K562 (cell line): Measurements from ENCODE around the gene CGA.

ENCODE experiments used
- CBFB ChIP-seq: sonication (generic); formaldehyde crosslinking; IDR thresholded peaks from 2 replicates; pipeline ENCODE4 v1.4.0; 2020; ENCODE audit warnings: mild to moderate bottlenecking, missing genetic modification reagents
- EP300 ChIP-seq: IDR thresholded peaks from 2 replicates; pipeline ENCODE4 v1.6.1; 2012; ENCODE audit warnings: low read length, improper control_type of control experiment
- HOXB6 ChIP-seq: fragments of 250-450 bp; sonication (Bioruptor Pico); IDR thresholded peaks from 2 replicates; pipeline ENCODE4 v1.5.1; 2022; ENCODE audit warnings: mild to moderate bottlenecking, borderline replicate concordance
- POLR2AphosphoS2 ChIP-seq: IDR thresholded peaks from 2 replicates; pipeline ENCODE4 v1.6.1; 2012; ENCODE audit warnings: low read length, improper control_type of control experiment
- RFX5 ChIP-seq: IDR thresholded peaks from 2 replicates; pipeline ENCODE4 v1.6.1; 2011; ENCODE audit warnings: low read depth, mild to moderate bottlenecking, improper control_type of control experiment, low read length
- SRSF1 ChIP-seq: fragments of 200-400 bp; formaldehyde crosslinking; IDR thresholded peaks from 2 replicates; pipeline ENCODE4 v1.6.1; 2017; ENCODE audit warnings: mild to moderate bottlenecking, low read depth, low read length, moderate library complexity
- ZNF124 ChIP-seq: sonication (generic); formaldehyde crosslinking; IDR thresholded peaks from 2 replicates; pipeline ENCODE4 v1.8.1; 2022; ENCODE audit warnings: missing genetic modification reagents
- ZNF766 ChIP-seq: fragments of 200-800 bp; sonication (Bioruptor generic); conservative IDR thresholded peaks from 2 replicates; pipeline ENCODE4 v1.6.1; 2016; ENCODE audit warnings: missing genetic modification characterization, missing compliant biosample characterization

DNA sequence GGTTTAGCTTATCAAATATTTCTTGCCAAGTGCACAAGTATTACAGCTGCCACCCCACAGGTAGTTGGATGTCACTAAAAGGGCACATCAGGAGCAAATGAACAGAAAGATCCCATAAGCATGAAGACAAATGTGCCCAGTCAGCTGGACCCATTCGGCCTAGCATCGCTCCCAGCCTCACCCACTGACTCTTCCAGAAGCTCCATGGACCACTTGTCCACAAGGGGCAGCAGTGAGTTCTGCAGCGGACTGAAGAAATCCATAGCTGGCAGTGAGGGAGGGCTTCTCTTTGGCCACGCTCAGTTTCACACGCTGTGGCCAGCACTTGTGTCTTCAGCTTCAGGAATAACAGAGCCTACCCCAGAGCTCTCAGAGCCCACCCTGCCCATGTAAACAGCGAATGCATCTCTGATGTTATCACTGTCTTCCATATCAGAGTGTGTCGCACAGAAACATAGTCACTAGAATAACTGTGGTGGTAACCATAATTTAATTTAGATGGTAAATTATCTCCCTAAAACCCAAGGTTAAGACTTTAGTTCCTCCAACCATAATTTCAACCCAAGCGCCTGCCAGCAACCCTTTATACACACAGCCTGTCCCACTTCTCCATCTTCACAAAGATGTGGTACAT lies 15.8 kb downstream of the CGA start:
- TF ChIP-seq EP300 (no peak), ZNF766 (CRISPR knock-in tag) (no peak), HOXB6 (CRISPR knock-in tag) (no peak), RFX5 (no peak), CBFB (no peak), POLR2AphosphoS2 (no peak), ZNF124 (no peak), SRSF1 (no peak)
